Mucosa of rectum (tissue), 2 donors: ENCODE data around the gene GPR37L1.
"Not testable (repeated sequence)": the region's sequence is repeated elsewhere in the genome, so short reads cannot be mapped to it uniquely, and the experiment has no call there.

Experiments
- H3K27ac ChIP-seq, 2 donors: one replicate each; pipeline ENCODE4 v1.7.0; 2013; ENCODE audit warnings: inconsistent platforms in 2 of 2, low read depth in 2 of 2, low read length in 2 of 2
- H3K27me3 ChIP-seq, 2 donors: one replicate each; pipeline ENCODE4 v1.7.0; 2013; ENCODE audit warnings: low read length in 2 of 2; ENCODE audit not compliant: control insufficient read depth in 2 of 2, insufficient read depth in 2 of 2
- H3K36me3 ChIP-seq, 2 donors: one replicate each; pipeline ENCODE4 v1.7.0; 2013; ENCODE audit warnings: low read length in 2 of 2; ENCODE audit not compliant: control insufficient read depth in 2 of 2, insufficient read depth in 2 of 2
- H3K4me1 ChIP-seq, 2 donors: one replicate each; pipeline ENCODE4 v1.7.0; 2013; ENCODE audit warnings: low read length in 2 of 2, mild to moderate bottlenecking in 1 of 2; ENCODE audit not compliant: control insufficient read depth in 2 of 2, insufficient read depth in 2 of 2
- H3K4me3 ChIP-seq, 2 donors: one replicate each; pipeline ENCODE4 v1.7.0; 2013; ENCODE audit warnings: low read length in 2 of 2
- H3K9ac ChIP-seq, 2 donors: one replicate each; pipeline ENCODE4 v1.7.0; 2013; ENCODE audit warnings: low read length in 2 of 2, low read depth in 1 of 2, mild to moderate bottlenecking in 1 of 2
- H3K9me3 ChIP-seq, 2 donors: one replicate each; pipeline ENCODE4 v1.7.0; 2013; ENCODE audit warnings: low read length in 2 of 2; ENCODE audit not compliant: control insufficient read depth in 2 of 2
- donor health status: healthy.
- donor health status: Normal muscosa, but diverticular disease.

GPR37L1 gene

DNA sequence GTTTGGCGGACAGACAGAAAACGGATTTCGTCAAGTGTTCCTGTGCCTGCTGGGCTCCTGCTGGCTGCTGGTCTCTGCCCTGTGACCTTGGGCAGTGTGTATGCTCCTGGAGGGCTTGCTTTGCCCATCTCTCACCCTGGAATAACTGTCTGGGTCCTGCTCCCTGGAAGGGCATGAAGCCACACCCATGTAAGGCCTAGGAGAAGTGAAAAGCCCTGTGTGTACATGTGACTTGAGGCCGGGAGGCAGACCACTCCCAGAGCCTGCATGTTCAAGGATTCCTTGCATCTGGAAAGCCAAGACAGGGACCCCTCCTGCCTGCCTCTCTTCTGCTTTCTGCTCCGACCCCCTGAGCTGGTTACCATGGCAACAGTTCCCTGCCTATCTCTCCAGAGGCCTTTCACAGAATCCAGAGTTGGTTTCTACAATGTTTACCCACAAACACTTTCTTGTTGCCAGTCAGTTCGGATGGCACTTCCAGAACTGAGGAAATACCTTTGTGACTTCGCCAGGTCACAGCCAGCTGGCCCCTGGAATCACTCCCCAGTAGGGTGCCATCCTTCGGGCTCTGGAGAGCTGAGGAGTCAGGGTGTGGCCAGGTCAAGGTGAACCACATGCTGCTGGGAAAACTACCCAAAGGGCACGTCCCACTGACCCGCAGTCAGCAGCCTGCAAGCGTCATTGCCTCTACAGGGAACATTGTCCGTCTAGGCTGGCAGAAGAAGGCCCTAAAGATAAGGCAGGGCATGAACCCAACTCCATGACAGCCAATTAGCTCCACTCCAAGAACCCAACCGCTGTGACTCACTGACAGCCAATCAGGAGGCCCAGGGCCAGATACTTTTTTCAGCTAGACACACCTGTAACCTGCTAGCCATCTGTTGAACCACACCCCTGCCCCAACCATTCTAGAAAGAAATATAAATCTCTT, 14.7 kb upstream of the GPR37L1 start:
- H3K27ac ChIP-seq = peak overlapping the region; percentile 99 to 100
- H3K27me3 ChIP-seq = no peaks in the 10 kb centered on the region
- no peaks in the 10 kb centered on the region for H3K36me3 ChIP-seq
- H3K9ac ChIP-seq = peak overlapping the region; percentile 80 to 85
- no peaks in the 10 kb centered on the region for H3K9me3 ChIP-seq
- peaks cover 46 to 71% of the 10 kb centered on the region in 2 donors for H3K4me1 ChIP-seq
- peak overlapping the region in 1 of 2 donors; percentile 22 for H3K4me3 ChIP-seq

DNA sequence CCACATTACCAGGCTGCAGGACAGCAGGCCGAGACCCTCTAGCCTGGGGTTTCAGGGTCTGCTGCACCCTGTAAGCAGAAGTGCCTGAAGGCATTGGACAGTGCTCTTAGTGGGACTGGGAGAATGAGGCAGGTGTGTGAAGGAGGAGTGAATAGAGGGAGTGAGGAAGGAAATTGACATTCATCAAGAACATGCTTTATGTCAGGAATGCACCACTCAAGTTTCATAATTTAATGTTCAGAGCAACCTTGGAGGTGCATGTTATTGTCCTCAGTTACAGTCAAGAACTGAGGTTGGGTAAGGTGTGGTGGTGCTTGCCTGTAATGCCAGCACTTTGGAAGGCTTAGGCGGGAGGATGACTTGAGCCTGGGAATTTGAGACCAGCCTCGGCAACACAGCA, 11.7 kb upstream of the GPR37L1 start:
- H3K36me3 ChIP-seq = no peaks in the 10 kb centered on the region
- H3K4me3 ChIP-seq = no peak overlapping the region
- peak overlapping the region in 1 of 2 donors; percentile 12 for H3K9ac ChIP-seq
- no peaks in the 10 kb centered on the region for H3K27me3 ChIP-seq
- H3K27ac ChIP-seq = no peak overlapping the region
- H3K9me3 ChIP-seq = no peaks in the 10 kb centered on the region
- peaks cover 42 to 64% of the 10 kb centered on the region in 2 donors for H3K4me1 ChIP-seq

DNA sequence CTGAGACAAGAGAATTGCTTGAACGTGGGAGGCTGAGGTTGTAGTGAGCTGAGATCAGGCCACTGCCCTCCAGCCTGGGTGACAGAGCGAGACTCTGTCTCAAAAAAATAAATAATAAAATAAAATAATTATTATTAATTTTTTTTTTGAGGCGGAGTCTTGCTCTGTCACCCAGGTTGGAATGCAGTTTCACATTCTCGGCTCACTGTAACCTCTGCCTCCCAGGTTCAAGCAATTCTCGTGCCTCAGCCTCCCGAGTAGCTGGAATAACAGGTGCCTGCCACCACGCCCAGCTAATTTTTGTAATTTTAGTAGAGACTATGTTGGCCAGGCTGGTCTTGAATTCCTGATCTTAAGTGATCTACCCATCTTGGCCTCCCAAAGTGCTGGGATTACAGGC, 11.1 kb upstream of the GPR37L1 start:
- H3K36me3 ChIP-seq, H3K27me3 ChIP-seq, H3K4me3 ChIP-seq, H3K9me3 ChIP-seq, H3K9ac ChIP-seq, H3K27ac ChIP-seq: not testable (repeated sequence)
- peaks cover 36 to 57% of the 10 kb centered on the region in 2 donors for H3K4me1 ChIP-seq

DNA sequence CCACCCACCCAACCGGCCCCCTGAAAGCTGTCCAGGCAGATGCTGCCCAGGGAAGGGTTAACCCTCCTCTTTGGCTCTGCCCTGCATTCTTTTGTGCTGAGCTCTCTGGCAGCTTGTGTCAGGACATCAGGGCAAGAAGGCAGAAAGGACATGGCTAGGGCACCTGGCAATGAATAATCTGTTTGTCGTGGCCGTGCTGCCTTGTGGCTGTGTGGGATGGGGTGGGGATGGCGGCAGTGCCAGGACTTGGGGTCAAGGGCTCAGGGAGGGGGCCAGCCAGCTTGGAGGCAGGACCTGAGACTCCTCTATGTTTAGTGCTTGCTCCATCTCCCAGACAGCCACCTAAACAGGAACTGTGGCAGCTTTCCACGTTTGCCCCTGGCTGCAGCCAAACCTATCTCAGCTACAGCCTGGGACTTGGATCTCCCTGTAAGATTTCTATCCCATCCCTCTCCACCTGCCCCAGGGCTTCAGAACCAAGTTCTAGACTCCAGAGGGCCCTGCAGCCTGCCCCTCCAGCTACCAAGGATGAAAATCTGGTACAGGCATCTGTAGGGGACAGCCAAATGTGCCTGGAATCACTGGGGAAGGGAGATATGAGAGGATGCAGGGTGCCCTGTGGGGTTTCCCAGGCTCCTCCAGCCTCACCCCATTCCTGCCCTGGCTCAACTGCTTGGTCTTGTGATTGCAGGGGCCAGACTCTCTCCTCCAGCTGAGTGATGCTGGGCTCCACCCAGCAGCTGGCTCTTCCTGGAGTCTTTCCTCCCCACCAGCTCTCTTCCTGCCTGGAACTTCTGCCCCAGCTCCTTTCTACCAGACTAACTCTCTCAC, 9.6 kb upstream of the GPR37L1 start:
- peaks cover 23 to 43% of the 10 kb centered on the region in 2 donors for H3K4me1 ChIP-seq

DNA sequence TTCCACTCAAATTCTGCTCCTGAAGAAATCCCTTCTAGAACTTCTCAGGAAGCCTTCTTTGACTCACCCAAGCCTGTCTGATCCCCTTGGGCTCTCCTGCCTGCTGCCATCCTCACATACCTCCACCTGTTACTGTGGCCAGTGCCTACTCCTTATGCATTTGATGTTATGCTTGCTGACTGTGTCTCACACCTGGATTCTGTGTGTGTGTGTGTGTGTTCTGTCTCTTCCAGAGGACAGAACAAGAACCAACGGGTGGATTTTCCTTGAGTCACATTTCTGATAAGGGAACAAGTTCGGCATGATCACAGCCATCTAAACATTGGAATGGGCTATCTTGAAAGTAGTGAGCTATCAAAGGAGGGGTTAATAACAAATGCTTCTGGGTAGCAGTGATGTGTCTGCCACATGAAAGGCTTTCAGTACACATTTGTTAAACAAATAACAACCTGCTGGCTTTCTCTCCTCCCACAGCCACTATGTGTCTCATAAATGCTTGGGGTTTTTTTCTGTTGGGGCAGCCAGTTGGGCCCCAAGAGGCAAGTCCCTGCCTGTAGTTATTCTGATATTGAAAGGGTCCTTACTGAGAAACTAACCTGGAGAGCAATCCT, 8.9 kb upstream of the GPR37L1 start:
- H3K9ac ChIP-seq = peak overlapping the region; percentile 47 to 53
- H3K4me3 ChIP-seq = no peak overlapping the region
- no peaks in the 10 kb centered on the region for H3K9me3 ChIP-seq
- no peaks in the 10 kb centered on the region for H3K27me3 ChIP-seq
- H3K36me3 ChIP-seq = no peaks in the 10 kb centered on the region
- peak overlapping the region; percentile 81 to 84 for H3K27ac ChIP-seq
- peaks cover 23 to 44% of the 10 kb centered on the region in 2 donors for H3K4me1 ChIP-seq

More for the DNA sequence above, 9.6 kb upstream of the GPR37L1 start:
- Histone ChIP-seq H3K36me3 (no peaks in the 10 kb centered on the region), H3K27me3 (no peaks in the 10 kb centered on the region), H3K27ac (peak overlapping the region; percentile 81 to 84), H3K9ac (peak overlapping the region; percentile 47 to 53), H3K4me3 (no peak overlapping the region), H3K9me3 (no peaks in the 10 kb centered on the region)

DNA sequence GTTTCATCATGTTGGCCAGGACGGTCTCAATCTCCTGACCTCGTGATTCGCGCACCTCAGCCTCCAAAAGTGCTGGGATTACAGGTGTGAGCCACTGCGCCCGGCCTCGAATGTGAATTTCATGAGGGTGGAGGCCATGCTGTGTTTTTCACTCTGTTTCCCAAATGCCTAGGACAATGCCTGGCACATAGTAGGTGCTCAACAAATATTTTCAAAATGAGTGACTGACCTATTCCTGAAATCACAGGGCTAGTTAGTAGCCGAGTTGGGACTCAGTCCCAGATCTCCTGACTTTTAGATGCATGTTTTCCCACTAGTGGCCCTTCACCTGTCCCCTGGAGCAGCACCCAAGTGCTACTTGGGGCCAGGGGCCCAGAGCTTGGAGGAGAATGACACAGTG, 6.4 kb upstream of the GPR37L1 start:
- Histone ChIP-seq H3K27ac (no peak overlapping the region), H3K27me3 (no peaks in the 10 kb centered on the region), H3K9ac (no peak overlapping the region), H3K4me3 (no peak overlapping the region), H3K36me3 (no peaks in the 10 kb centered on the region), H3K4me1 (peaks cover 10 to 27% of the 10 kb centered on the region in 2 donors), H3K9me3 (no peaks in the 10 kb centered on the region)

DNA sequence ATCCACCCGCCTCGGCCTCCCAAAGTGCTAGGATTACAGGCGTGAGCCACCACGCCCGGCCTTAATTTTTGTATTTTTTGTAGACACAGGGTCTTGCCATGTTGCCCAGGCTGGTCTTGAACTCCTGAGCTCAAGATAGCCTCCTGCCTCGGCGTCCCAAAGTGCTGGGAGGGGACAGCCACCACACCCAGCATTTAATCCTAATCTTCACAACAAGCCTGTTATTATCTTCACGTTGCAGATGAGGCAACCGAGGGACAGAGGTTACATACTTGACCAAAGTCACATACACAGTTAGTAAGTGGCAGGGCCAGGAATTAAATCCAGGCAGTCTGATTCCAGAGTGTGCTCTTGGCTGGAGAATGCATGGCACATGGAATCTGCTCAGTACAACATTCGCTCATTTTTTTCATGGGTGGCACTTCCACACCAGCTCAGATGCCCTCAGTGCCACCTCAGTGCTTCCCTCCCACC, 4.8 kb upstream of the GPR37L1 start:
- Histone ChIP-seq H3K9me3 (no peaks in the 10 kb centered on the region), H3K36me3 (no peaks in the 10 kb centered on the region), H3K4me3 (no peak overlapping the region), H3K27ac (peak overlapping the region; percentile 75 to 85), H3K4me1 (peaks cover 10 to 22% of the 10 kb centered on the region in 2 donors), H3K27me3 (no peaks in the 10 kb centered on the region), H3K9ac (peak overlapping the region; percentile 26 to 46)

DNA sequence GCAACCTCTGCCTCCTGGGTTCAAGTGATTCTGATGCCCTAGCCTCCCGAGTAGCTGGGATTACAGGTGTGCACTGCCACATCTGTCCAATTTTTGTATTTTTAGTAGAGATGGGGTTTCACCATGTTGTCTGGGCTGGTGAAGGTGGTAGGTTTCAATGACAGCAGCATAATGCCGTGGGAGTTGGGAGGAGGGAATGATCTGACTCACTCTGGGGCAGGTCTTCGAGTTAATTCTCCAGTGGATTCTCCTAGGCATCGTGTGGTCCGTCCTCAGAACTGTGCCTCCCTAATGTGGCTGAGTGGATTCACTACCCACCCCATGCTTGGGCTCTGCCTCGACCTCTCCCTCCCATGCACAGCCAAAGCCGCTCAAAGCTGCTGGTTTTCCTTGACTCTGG, 1.7 kb upstream of the GPR37L1 start:
- Histone ChIP-seq H3K9me3 (no peaks in the 10 kb centered on the region), H3K4me3 (no peak overlapping the region), H3K9ac (no peak overlapping the region), H3K4me1 (peaks cover 4 to 6% of the 10 kb centered on the region in 2 donors), H3K27me3 (no peaks in the 10 kb centered on the region), H3K36me3 (no peaks in the 10 kb centered on the region), H3K27ac (no peak overlapping the region)

DNA sequence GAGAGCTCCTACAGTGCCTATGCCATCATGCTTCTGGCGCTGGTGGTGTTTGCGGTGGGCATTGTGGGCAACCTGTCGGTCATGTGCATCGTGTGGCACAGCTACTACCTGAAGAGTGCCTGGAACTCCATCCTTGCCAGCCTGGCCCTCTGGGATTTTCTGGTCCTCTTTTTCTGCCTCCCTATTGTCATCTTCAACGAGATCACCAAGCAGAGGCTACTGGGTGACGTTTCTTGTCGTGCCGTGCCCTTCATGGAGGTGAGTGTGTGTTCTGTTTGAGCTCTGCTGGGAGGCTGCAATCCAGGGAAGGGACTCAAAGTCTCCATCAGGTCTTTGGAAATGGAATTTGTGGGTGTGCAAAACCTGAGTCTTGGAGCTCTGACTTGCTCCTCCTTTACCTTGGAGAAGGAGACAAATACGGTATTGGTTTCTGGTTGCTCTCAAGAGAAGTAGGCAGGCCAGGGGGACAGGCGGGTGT, 658 bp downstream of the GPR37L1 start:
- no peaks in the 10 kb centered on the region for H3K27me3 ChIP-seq
- H3K36me3 ChIP-seq = no peaks in the 10 kb centered on the region
- H3K27ac ChIP-seq = no peak overlapping the region
- H3K9ac ChIP-seq = no peak overlapping the region
- no peaks in the 10 kb centered on the region for H3K9me3 ChIP-seq
- H3K4me1 ChIP-seq = peaks cover 3 to 4% of the 10 kb centered on the region in 2 donors
- H3K4me3 ChIP-seq = no peak overlapping the region
